GM19395 (cell line): ENCODE results near the gene ACADM.
"Not testable (repeated sequence)": the region's sequence is repeated elsewhere in the genome, so short reads cannot be mapped to it uniquely, and the experiment has no call there.

Experiments used
- ATAC-seq: cut with Tn5 transposase; IDR thresholded peaks from one replicate; pipeline ENCODE4 v1.9.1; 2021; ENCODE audit warnings: mild to moderate bottlenecking, moderate library complexity; ENCODE audit not compliant: unreplicated experiment

The ACADM gene

GRCh38 chr1:75724472-75725022 lies at the start of gene ACADM:
Gene ACADM (plus strand): TSS chr1:75724709. CDS start chr1:75724788, 79 bp downstream.
- ATAC-seq = peak; percentile 85

- ATAC-seq = no peak
These were observed 47.1 kb upstream of the ACADM start for GRCh38 chr1:75677443-75677842.

GRCh38 chr1:75677964-75678363 lies 46.5 kb upstream of the ACADM start:
- not testable (repeated sequence) for ATAC-seq

DNA sequence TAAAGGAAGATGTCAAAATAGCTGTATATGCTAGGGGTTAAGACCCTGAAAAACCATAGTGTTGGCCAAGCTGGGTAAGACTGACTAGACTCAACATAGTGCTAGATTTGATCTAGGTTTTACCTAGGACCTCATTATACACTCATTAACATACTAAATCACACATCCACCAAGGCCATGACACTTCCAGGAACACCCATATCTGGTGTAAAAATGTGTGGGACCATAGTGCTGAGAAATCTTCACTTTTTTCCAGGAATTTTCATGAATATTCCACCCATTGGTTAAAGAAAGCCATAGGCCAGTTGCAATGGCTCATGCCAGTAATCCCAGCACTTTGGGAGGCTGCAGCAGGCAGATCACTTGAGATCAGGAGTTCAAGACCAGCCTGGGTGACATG lies 34.0 kb upstream of the ACADM start:
- ATAC-seq = no peak

GRCh38 chr1:75693551-75693950 lies 31.0 kb upstream of the ACADM start:
- ATAC-seq = no peak

- ATAC-seq = no peak
These were observed 28.5 kb upstream of the ACADM start for GRCh38 chr1:75696000-75696399.

- no peak for ATAC-seq
These were observed 17.3 kb upstream of the ACADM start for GRCh38 chr1:75707191-75707590.

GRCh38 chr1:75708910-75709309 lies 15.6 kb upstream of the ACADM start:
- no peak for ATAC-seq

GRCh38 chr1:75710832-75711231 lies 13.7 kb upstream of the ACADM start:
- ATAC-seq = no peak

- ATAC-seq = no peak
These were observed 12.7 kb upstream of the ACADM start for GRCh38 chr1:75711846-75712245.

GRCh38 chr1:75712306-75712705 lies 12.2 kb upstream of the ACADM start:
- ATAC-seq = no peak

- ATAC-seq = no peak
These were observed 4.7 kb upstream of the ACADM start for GRCh38 chr1:75719810-75720209.

GRCh38 chr1:75720325-75720724 lies 4.2 kb upstream of the ACADM start:
- no peak for ATAC-seq

DNA sequence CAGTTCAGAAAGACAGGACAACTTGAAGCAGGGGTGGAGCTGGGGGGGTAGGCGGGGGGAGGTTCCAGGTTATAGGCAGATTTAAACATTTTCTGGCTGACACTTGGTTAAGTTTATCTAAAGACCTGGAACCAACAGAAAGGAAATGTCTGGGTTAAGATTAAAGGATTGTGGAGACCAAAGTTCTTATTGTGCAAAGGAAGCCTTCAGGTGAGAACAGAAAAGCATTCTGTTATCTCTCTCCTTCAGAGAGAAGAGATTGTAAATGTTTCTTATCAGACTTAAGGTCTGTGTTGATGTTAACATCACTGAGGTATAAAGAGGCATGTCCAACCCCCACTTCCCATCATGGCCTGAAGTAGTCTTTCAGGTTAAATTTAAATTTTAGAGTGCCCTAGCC lies 3.7 kb upstream of the ACADM start:
- no peak for ATAC-seq

DNA sequence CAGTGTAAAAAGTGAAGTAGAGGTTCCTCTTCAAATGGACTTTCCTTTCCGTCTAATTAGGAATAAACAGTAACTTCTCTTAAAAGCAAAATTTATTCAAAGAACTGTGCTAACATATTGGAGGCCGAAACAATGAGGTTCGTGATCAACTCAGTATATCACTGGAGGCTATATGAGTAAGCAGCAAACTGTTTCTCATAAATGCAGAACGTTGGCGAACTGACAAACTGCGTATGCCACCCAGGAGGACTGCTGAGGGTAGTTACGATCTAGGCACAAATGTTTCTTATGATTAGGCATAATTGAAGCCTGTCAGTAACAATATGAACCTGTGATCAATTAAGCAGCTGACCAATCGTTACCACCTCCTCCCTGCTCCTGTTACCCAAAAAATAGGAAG lies 2.3 kb upstream of the ACADM start:
- ATAC-seq = not testable (repeated sequence)

DNA sequence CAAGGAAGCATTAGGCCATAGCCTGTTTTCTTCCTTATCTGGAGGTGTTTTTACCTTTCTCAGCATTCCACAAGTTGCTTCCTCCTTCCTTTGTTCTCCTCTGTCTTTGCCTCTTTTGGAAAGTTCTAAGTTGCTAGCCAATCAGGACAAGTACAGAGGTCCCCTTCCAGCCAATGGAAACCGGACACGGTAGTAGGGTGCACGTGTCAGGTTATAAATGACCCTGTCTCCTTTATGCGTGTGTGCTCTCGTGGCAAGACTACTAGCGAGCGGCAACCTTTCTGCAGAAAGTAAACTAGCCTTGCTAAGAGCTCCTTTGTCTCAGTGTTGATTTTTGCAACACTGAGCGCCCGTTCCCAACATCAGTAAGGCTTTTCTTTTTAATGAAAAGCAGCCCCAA lies 1.5 kb upstream of the ACADM start:
- no peak for ATAC-seq

- peak; percentile 72 for ATAC-seq
These were observed 479 bp upstream of the ACADM start for GRCh38 chr1:75723989-75724471.

DNA sequence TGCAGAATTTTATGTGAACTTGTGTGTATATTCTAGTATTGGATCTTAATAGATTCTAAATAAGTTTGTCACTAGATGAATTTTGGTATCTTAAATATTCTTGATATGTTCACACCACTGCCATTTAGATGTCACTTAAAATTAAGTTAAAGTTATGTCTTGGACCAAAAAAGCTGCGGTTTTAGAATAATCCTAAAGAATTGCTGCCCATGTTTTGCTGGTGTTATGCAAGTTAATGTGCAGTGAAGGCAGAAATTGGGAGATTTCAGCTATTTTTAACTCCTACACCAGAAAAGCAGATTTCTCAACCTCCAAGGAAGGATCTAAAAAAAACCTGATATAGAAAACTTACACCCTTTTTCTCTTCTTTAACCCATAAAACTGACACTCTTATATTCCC lies 757 bp downstream of the ACADM start:
- ATAC-seq = no peak

- ATAC-seq = no peak
These were observed 1.4 kb downstream of the ACADM start for GRCh38 chr1:75725861-75726361.

- ATAC-seq = peak; percentile 31
These were observed 3.1 kb downstream of the ACADM start for GRCh38 chr1:75727571-75727970.

DNA sequence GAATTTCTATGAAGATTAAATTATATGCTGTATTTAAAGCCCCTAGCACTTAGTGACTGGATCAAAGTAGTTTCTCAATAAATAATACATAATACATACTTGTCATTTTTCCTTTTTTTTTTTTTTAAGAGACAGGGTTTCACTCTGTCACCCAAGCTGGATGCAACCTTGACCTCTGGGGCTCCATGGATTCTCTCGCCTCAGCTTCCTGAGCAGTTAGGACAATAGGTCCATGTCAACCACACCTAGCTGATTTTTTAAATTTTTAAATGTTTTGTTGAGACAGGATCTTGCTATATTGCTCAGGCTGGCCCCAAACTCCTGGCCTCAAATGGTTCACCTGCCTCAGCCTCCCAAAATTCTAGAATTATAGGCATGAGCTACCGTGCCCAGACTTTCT lies 5.9 kb downstream of the ACADM start:
- no peak for ATAC-seq

DNA sequence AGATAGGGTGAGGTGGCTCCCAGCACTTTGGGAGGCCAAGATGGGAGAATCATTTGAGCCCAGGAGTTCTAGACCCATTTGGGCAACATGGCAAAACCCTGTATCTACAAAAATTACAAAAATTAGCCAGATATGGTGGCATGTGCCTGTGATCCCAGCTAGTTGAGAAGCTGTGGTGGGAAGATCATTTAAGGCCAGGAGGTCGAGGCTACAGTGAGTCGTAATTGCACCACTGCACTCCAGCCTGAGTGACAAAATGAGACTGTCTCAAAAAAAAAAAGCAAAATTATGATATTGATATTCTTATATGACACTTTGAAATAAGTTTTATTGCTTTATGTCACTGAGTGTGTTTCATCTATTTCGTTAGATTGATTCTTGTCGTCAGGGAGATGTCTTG lies 7.4 kb downstream of the ACADM start:
- no peak for ATAC-seq

DNA sequence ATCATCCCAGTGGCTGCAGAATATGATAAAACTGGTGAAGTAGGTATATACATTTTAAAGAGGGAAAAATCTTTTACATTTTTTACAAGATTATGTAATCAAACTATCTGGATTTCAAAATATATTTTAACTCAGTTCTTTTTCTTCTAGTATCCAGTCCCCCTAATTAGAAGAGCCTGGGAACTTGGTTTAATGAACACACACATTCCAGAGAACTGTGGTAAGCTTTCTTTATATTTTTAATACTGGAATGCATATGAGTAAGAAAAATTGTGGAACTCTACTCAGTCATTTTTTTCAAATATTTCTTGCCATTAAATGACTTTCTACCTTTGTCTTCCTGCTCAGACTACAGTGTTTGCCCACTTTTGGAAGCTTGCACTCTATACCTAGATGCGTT lies 8.2 kb downstream of the ACADM start:
- no peak for ATAC-seq
